BJ (cell line): ENCODE measurements around the gene ARMCX6. TPM values are rescaled to one million over a fixed set of nuclear protein-coding genes. Genes with fewer than 3 reads are reported as not detected.
A peak's percentile ranks its signal among the peaks of the same experiment; 100 is the strongest.

Experiments
- CTCF ChIA-PET: fragments of 350-600 bp; formaldehyde crosslinking; extraction: SDS; loops from one replicate; lab custom pipeline; 2021; ENCODE audit warnings: antibody characterized with exemption, inconsistent platforms; lab: Yijun Ruan, JAX
- POLR2A ChIA-PET: fragments of 300-600 bp; sonication (Branson Sonifier 250); formaldehyde crosslinking; extraction: SDS; loops from one replicate; lab custom pipeline; 2021; ENCODE audit warnings: antibody characterized with exemption; lab: Charles Lee
- DNase-seq: peaks from one replicate; pipeline ENCODE4 v3.0.0-alpha.2; 2011; ENCODE audit warnings: low read depth
- H3K27me3 ChIP-seq: 2 replicates; pipeline ENCODE4 v1.6.0; 2011; ENCODE audit warnings: low read length; ENCODE audit not compliant: control insufficient read depth, insufficient read depth
- H3K36me3 ChIP-seq: 2 replicates; pipeline ENCODE4 v1.5.1; 2011; ENCODE audit warnings: low read length; ENCODE audit not compliant: control insufficient read depth, insufficient read depth
- H3K4me3 ChIP-seq: 2 replicates; pipeline ENCODE4 v1.5.1; 2011; ENCODE audit warnings: low read depth, mild to moderate bottlenecking, control low read depth, low read length
- CTCF ChIP-seq: IDR thresholded peaks from 2 replicates; pipeline ENCODE4 v1.5.1; 2011; ENCODE audit warnings: low read depth, mild to moderate bottlenecking, control low read depth, inconsistent platforms, low read length, moderate library complexity; ENCODE audit not compliant: insufficient read depth
- polyA minus RNA-seq: library from RNA; depleted of rRNA, polyadenylated mRNA; stranded (reverse); fragments of >200 nt; gene quantifications from 2 replicates; pipeline ENCODE4 v1.2.3, GENCODE V29; 2011; rRNA and poly(A)+ RNA removed
- polyA plus RNA-seq: library from polyadenylated mRNA; depleted of rRNA; stranded (reverse); fragments of >200 nt; gene quantifications from 2 replicates; pipeline ENCODE4 v1.2.3, GENCODE V29; 2011; rRNA removed

ARMCX6 gene
- polyA plus RNA-seq (64.4 and 92.0 TPM in 2 replicates), polyA minus RNA-seq (8.2 and 13.1 TPM in 2 replicates)

GRCh38 chrX:101617211-101618191, at the start of gene ARMCX6:
Gene ARMCX6 (minus strand): TSS chrX:101618000. CDS start chrX:101616620, 1,380 bp downstream.
- DNase-seq, result no peak
- no peaks in the 10 kb centered on the region for H3K27me3 ChIP-seq
- ChIA-PET CTCF (no interaction called here), POLR2A (no interaction called here)
- peak; percentile 46 for TF ChIP-seq CTCF
- peak within 1 kb of the TSS; percentile 75 for H3K4me3 ChIP-seq
- no peaks in the 10 kb centered on the region; the same call in 1 of the 2 replicates for H3K36me3 ChIP-seq

GRCh38 chrX:101659601-101660063, 41.8 kb upstream of the ARMCX6 start, which contains the start of gene ARMCX2:
Gene ARMCX2 (minus strand): TSS chrX:101659850. CDS start chrX:101657588, 2,262 bp downstream.
- Histone ChIP-seq H3K36me3 (peaks cover 10% of the 10 kb centered on the region), H3K4me3 (peak within 1 kb of the TSS; percentile 55), H3K27me3 (peaks cover 5% of the 10 kb centered on the region)
- POLR2A ChIA-PET, result no interaction called here
- no peak for TF ChIP-seq CTCF
- CTCF ChIA-PET, result no interaction called here
- no peak for DNase-seq

- Histone ChIP-seq H3K36me3 (peaks cover 10% of the 10 kb centered on the region), H3K4me3 (peak overlapping the region; percentile 55), H3K27me3 (peaks cover 2% of the 10 kb centered on the region)
- ChIA-PET CTCF (no interaction called here), POLR2A (no interaction called here)
- TF ChIP-seq CTCF, result no peak
- DNase-seq, result no peak
Measured at GRCh38 chrX:101658661-101659491, 41.1 kb upstream of the ARMCX6 start.

GRCh38 chrX:101657495-101657894, 39.7 kb upstream of the ARMCX6 start:
- ChIA-PET CTCF (no interaction called here), POLR2A (no interaction called here)
- H3K27me3 ChIP-seq, result peaks cover 2% of the 10 kb centered on the region
- TF ChIP-seq CTCF, result no peak
- no peak overlapping the region for H3K4me3 ChIP-seq
- DNase-seq, result no peak
- peaks cover 10% of the 10 kb centered on the region for H3K36me3 ChIP-seq

GRCh38 chrX:101656817-101657216, 39.0 kb upstream of the ARMCX6 start:
- no peak for TF ChIP-seq CTCF
- no peak for DNase-seq
- Histone ChIP-seq H3K36me3 (peaks cover 10% of the 10 kb centered on the region), H3K4me3 (no peak overlapping the region), H3K27me3 (peaks cover 2% of the 10 kb centered on the region)
- CTCF ChIA-PET, result no interaction called here
- POLR2A ChIA-PET, result no interaction called here
